Skeletal muscle tissue (tissue), 4 donors: ENCODE data around the gene ESM1. TPM values are rescaled to one million over a fixed set of nuclear protein-coding genes. Genes with fewer than 3 reads are reported as not detected.
"Not testable (repeated sequence)": the region's sequence is repeated elsewhere in the genome, so short reads cannot be mapped to it uniquely, and the experiment has no call there.

Experiments
- H3K27ac ChIP-seq: one replicate; pipeline ENCODE4 v1.7.0; 2013; ENCODE audit warnings: mild to moderate bottlenecking, low read depth, low read length, inconsistent platforms
- H3K27me3 ChIP-seq, 3 donors: one replicate each; pipeline ENCODE4 v1.7.0; 2013; ENCODE audit warnings: low read length in 3 of 3; ENCODE audit not compliant: control insufficient read depth in 3 of 3, insufficient read depth in 3 of 3
- H3K36me3 ChIP-seq, 3 donors: one replicate each; pipeline ENCODE4 v1.7.0; 2013; ENCODE audit warnings: low read length in 3 of 3; ENCODE audit not compliant: control insufficient read depth in 3 of 3, insufficient read depth in 3 of 3
- H3K4me1 ChIP-seq, 3 donors: one replicate each; pipeline ENCODE4 v1.7.0; 2013; ENCODE audit warnings: low read length in 3 of 3, mild to moderate bottlenecking in 3 of 3; ENCODE audit not compliant: control insufficient read depth in 3 of 3, insufficient read depth in 3 of 3
- H3K4me3 ChIP-seq, 3 donors: one replicate each; pipeline ENCODE4 v1.7.0; 2013; ENCODE audit warnings: low read length in 3 of 3
- H3K9ac ChIP-seq, 3 donors: one replicate each; pipeline ENCODE4 v1.7.0; 2013; ENCODE audit warnings: low read length in 3 of 3, mild to moderate bottlenecking in 3 of 3, moderate library complexity in 2 of 3, low read depth in 1 of 3
- H3K9me3 ChIP-seq, 3 donors: one replicate each; pipeline ENCODE4 v1.7.0; 2013; ENCODE audit warnings: low read length in 3 of 3; ENCODE audit not compliant: control insufficient read depth in 3 of 3
- total RNA-seq: library from RNA; depleted of rRNA; stranded (reverse); fragments of >200 nt; gene quantifications from one replicate; pipeline ENCODE4 v1.2.3, GENCODE V29; 2014
- donor health status: Osteomylitis.

ESM1 gene
- total RNA-seq, 1 donor from 2014 or later = 0.52 TPM

DNA sequence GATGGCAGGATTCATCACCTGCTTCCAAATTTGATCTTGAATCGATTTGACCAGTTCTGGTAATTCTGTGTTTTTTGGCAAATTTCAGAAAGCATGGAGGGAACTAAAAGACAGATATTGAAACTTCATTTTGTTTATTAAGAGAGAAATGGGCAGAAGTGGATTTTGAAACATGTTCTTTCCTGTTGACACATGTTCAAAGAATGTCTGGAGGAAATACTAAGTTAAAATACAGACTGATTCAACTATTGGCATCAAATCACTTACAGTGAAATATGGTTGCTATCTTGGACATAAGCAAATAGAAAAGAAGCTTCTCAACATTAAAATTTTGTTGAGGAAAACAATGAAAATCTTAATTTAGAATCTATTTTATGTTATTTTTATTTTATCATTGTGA, 19.3 kb upstream of the ESM1 start:
- Histone ChIP-seq H3K9me3 (no peaks in the 10 kb centered on the region), H3K9ac (no peak overlapping the region), H3K36me3 (no peaks in the 10 kb centered on the region), H3K27ac (no peak overlapping the region), H3K4me3 (no peak overlapping the region), H3K27me3 (no peaks in the 10 kb centered on the region), H3K4me1 (no peaks in the 10 kb centered on the region)

DNA sequence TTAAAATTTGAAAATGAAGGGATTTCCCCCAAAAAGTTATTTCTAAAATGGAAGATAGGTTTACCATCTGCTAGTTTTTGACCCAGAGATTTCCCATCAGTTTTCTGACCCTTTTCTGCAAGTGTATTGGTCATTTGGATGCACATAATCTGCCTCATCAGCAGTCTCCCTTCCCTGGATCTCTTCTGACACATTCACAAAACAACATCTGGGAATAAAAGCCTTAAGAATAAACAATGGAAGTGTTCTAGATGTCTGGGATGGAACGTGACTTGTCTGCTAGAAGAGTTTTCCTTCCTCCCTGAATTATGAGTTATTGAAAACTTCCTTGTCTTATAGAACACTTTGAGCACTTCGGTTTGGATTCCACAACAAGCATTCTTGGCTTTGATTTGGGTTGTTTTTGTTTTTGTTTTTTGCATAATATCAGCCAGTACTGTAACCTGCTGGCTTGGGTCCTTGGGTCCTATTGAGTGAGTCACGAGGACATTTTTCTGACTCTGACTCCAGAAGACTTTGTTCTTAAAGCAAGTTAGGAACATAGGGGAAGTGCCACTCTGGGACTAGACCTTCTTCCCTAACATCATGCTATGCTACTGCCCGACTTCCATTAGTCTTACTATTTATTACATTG, 18.2 kb upstream of the ESM1 start:
- Histone ChIP-seq H3K4me1 (no peaks in the 10 kb centered on the region), H3K27ac (no peak overlapping the region), H3K27me3 (no peaks in the 10 kb centered on the region), H3K9ac (no peak overlapping the region), H3K36me3 (no peaks in the 10 kb centered on the region), H3K4me3 (no peak overlapping the region), H3K9me3 (no peaks in the 10 kb centered on the region)

- not testable (repeated sequence) for H3K9ac ChIP-seq, H3K36me3 ChIP-seq, H3K4me1 ChIP-seq, H3K4me3 ChIP-seq, H3K27me3 ChIP-seq, H3K27ac ChIP-seq, H3K9me3 ChIP-seq
Measured at GRCh38 chr5:55002166-55002565, 16.8 kb upstream of the ESM1 start.

DNA sequence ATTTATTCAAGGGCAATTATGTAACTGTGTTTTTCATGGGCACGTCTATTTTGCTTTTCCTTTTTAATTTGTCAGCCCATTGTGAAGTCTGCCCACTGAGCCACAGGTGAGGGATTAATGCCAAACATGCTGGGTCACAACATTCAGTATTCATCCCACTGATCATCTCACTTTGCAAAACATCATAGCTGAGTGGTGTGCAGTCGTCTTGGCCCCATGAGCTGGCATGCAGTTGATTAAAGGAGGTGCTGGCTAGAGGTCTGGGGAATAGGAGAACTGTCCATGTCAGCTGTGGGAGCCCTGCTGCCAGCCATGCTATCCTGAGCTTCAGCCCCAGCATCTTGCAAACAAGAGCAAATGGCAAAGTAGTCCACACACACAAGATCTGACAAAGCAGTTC, 11.7 kb upstream of the ESM1 start:
- H3K9me3 ChIP-seq = no peaks in the 10 kb centered on the region
- peaks cover 0 to 6% (median 2%) of the 10 kb centered on the region in 3 donors for H3K27me3 ChIP-seq
- H3K36me3 ChIP-seq = no peaks in the 10 kb centered on the region
- no peaks in the 10 kb centered on the region for H3K4me1 ChIP-seq
- no peak overlapping the region for H3K27ac ChIP-seq
- H3K4me3 ChIP-seq = no peak overlapping the region
- no peak overlapping the region for H3K9ac ChIP-seq

DNA sequence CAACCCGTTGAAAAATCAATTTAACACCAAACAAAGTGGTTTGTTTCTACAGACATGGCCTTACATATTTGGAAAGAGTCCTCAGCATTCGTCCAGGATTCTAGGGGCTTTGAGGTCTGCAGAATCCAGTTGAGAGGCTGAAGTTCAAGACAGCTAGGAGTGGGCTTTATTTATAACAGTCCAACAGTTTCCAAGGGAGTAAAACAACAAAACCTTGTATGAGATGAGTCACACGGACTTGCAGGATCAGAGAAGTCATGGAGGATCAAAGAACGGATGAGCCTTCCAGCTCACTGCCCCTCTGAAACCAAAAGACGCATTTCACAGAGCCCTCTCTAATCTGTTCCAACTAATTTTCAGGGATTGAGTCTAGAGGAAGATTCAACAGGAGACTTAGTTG, 11.1 kb upstream of the ESM1 start:
- no peak overlapping the region for H3K27ac ChIP-seq
- H3K9me3 ChIP-seq = no peaks in the 10 kb centered on the region
- no peaks in the 10 kb centered on the region for H3K4me1 ChIP-seq
- no peak overlapping the region for H3K4me3 ChIP-seq
- H3K9ac ChIP-seq = no peak overlapping the region
- H3K27me3 ChIP-seq = peaks cover 0 to 6% (median 2%) of the 10 kb centered on the region in 3 donors
- H3K36me3 ChIP-seq = no peaks in the 10 kb centered on the region

DNA sequence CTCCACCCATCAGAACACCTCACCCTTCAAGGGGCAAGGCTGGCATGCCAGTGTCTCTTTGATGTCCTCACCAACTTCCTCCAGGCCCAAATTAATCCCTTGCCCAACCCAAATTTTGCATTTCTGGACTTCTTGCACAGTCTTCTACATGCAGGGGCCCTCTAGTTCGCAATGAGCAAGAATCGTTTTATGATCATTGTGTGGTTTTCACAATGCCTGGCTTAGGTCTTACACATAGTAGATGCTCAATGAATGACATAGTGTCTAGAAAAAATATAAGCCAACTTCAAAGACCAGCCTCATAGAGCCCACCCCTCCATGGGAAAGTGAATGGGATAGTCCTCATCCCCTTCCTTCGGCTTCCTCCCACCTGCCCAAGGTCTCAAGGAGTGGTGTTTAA, 9.8 kb upstream of the ESM1 start:
- Histone ChIP-seq H3K36me3 (no peaks in the 10 kb centered on the region), H3K9me3 (no peaks in the 10 kb centered on the region), H3K27me3 (peaks cover 0 to 6% (median 2%) of the 10 kb centered on the region in 3 donors), H3K27ac (no peak overlapping the region), H3K4me1 (no peaks in the 10 kb centered on the region), H3K9ac (no peak overlapping the region), H3K4me3 (no peak overlapping the region)

- Histone ChIP-seq H3K4me3 (no peak overlapping the region), H3K9ac (no peak overlapping the region), H3K4me1 (no peaks in the 10 kb centered on the region), H3K27ac (no peak overlapping the region), H3K9me3 (no peaks in the 10 kb centered on the region), H3K27me3 (peaks cover 0 to 6% (median 2%) of the 10 kb centered on the region in 3 donors), H3K36me3 (no peaks in the 10 kb centered on the region)
Measured at GRCh38 chr5:54994628-54995027, 9.2 kb upstream of the ESM1 start.

DNA sequence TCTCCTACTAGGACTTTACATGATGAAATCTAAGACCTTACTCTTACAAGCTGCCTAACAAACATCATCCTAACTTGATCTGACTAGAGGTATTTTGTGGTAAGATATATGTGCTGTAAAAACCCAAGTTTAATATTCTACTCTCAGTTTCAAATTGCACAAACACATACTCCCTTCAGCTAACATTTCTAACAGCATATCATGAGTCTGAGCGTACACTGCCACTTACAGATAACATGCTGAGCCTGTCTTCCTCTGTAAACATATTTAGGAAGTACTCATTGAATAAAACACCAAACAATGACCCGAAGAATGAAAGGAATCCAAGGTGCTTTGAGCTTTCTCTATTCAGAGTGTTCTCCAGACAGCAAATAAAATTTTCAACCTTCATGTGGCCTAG, 7.9 kb upstream of the ESM1 start:
- H3K36me3 ChIP-seq = no peaks in the 10 kb centered on the region
- no peak overlapping the region for H3K27ac ChIP-seq
- peaks cover 0 to 9% (median 2%) of the 10 kb centered on the region in 3 donors for H3K27me3 ChIP-seq
- no peak overlapping the region for H3K4me3 ChIP-seq
- no peaks in the 10 kb centered on the region for H3K9me3 ChIP-seq
- H3K4me1 ChIP-seq = no peaks in the 10 kb centered on the region
- no peak overlapping the region for H3K9ac ChIP-seq

DNA sequence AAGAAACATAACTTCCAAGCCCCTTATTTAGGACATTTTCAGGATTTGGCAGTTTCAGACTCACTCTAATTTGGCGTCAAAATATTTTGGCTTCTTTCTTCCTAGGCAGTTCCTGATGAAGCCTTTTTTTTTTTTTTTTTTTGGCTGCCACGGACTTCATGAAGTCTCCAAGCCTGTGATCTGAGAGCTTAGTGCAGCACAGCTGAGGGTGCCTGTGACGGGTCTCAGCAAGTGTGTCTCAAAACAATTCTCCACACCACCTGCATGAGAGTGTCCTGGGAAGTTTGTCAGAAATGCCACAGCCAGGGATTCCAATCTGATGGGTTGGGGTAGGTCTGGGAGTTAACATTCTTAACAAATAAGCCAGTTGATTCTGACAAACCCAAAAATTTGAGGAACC, 6.0 kb upstream of the ESM1 start:
- H3K27ac ChIP-seq = no peak overlapping the region
- H3K9me3 ChIP-seq = no peaks in the 10 kb centered on the region
- H3K4me1 ChIP-seq = no peaks in the 10 kb centered on the region
- no peak overlapping the region for H3K9ac ChIP-seq
- H3K27me3 ChIP-seq = peaks cover 0 to 4% (median 2%) of the 10 kb centered on the region in 3 donors
- H3K36me3 ChIP-seq = no peaks in the 10 kb centered on the region
- H3K4me3 ChIP-seq = no peak overlapping the region

- H3K27me3 ChIP-seq = peaks cover 0 to 9% (median 2%) of the 10 kb centered on the region in 3 donors
- H3K4me1 ChIP-seq = no peaks in the 10 kb centered on the region
- no peak overlapping the region for H3K27ac ChIP-seq
- H3K9me3 ChIP-seq = no peaks in the 10 kb centered on the region
- no peak overlapping the region for H3K4me3 ChIP-seq
- no peaks in the 10 kb centered on the region for H3K36me3 ChIP-seq
- H3K9ac ChIP-seq = no peak overlapping the region
Measured at GRCh38 chr5:54990841-54991258, 5.5 kb upstream of the ESM1 start.
